ENCODE measurements around the gene VAV2. TPM values are rescaled to one million over a fixed set of nuclear protein-coding genes. Genes with fewer than 3 reads are reported as not detected.

VAV2 gene
- total and polyA plus RNA-seq, 2 donors = 5.4 to 9.8 TPM

- Histone ChIP-seq H3K4me3 (ENCODE audit: low read length in 2 of 2) (no peak overlapping the region), H3K4me1 (ENCODE audit: control insufficient read depth in 2 of 2, insufficient read depth in 2 of 2, low read length in 2 of 2) (peaks cover 0 to 7% of the 10 kb centered on the region in 2 donors), H3K27ac (ENCODE audit: low read depth in 1 of 2, low read length in 1 of 2) (no peak overlapping the region), H3K9me3 (ENCODE audit: control insufficient read depth in 2 of 2, insufficient read depth in 1 of 2, low read length in 1 of 2) (no peaks in the 10 kb centered on the region), H3K36me3 (ENCODE audit: control insufficient read depth in 2 of 2, insufficient read depth in 2 of 2, low read length in 1 of 2) (no peaks in the 10 kb centered on the region), H3K27me3 (ENCODE audit: control insufficient read depth in 2 of 2, insufficient read depth in 1 of 2, low read length in 1 of 2) (no peaks in the 10 kb centered on the region)
- WGBS = 95% methylated on average over 9 of the region's 9 CpGs
- DNase-seq (ENCODE audit: low read depth in 6 of 9, low spot score in 9 of 9) = no peak
Observed at GRCh38 chr9:133798160-133798559, 194.0 kb downstream of the VAV2 start.

- no peak for DNase-seq (ENCODE audit: low read depth in 6 of 9, low spot score in 9 of 9)
- H3K9me3 ChIP-seq (ENCODE audit: control insufficient read depth in 2 of 2, insufficient read depth in 1 of 2, low read length in 1 of 2) = no peaks in the 10 kb centered on the region
- H3K27ac ChIP-seq (ENCODE audit: low read depth in 1 of 2, low read length in 1 of 2) = no peak overlapping the region
- no peaks in the 10 kb centered on the region for H3K36me3 ChIP-seq (ENCODE audit: control insufficient read depth in 2 of 2, insufficient read depth in 2 of 2, low read length in 1 of 2)
- no peaks in the 10 kb centered on the region for H3K27me3 ChIP-seq (ENCODE audit: control insufficient read depth in 2 of 2, insufficient read depth in 1 of 2, low read length in 1 of 2)
- no peak overlapping the region for H3K4me3 ChIP-seq (ENCODE audit: low read length in 2 of 2)
- H3K4me1 ChIP-seq (ENCODE audit: control insufficient read depth in 2 of 2, insufficient read depth in 2 of 2, low read length in 2 of 2) = peaks cover 0 to 11% of the 10 kb centered on the region in 2 donors
- WGBS = 96% methylated on average over 22 of the region's 22 CpGs
Observed at GRCh38 chr9:133797406-133798105, 194.6 kb downstream of the VAV2 start.

GRCh38 chr9:133796562-133796961, 195.6 kb downstream of the VAV2 start:
- H3K36me3 ChIP-seq (ENCODE audit: control insufficient read depth in 2 of 2, insufficient read depth in 2 of 2, low read length in 1 of 2) = no peaks in the 10 kb centered on the region
- WGBS = 97% methylated on average over 11 of the region's 11 CpGs
- no peaks in the 10 kb centered on the region for H3K9me3 ChIP-seq (ENCODE audit: control insufficient read depth in 2 of 2, insufficient read depth in 1 of 2, low read length in 1 of 2)
- no peaks in the 10 kb centered on the region for H3K27me3 ChIP-seq (ENCODE audit: control insufficient read depth in 2 of 2, insufficient read depth in 1 of 2, low read length in 1 of 2)
- H3K4me1 ChIP-seq (ENCODE audit: control insufficient read depth in 2 of 2, insufficient read depth in 2 of 2, low read length in 2 of 2) = peaks cover 0 to 11% of the 10 kb centered on the region in 2 donors
- no peak overlapping the region for H3K27ac ChIP-seq (ENCODE audit: low read depth in 1 of 2, low read length in 1 of 2)
- H3K4me3 ChIP-seq (ENCODE audit: low read length in 2 of 2) = no peak overlapping the region
- DNase-seq (ENCODE audit: low read depth in 6 of 9, low spot score in 9 of 9) = no peak

GRCh38 chr9:133795049-133795448, 197.1 kb downstream of the VAV2 start:
- peaks cover 0 to 11% of the 10 kb centered on the region in 2 donors for H3K4me1 ChIP-seq (ENCODE audit: control insufficient read depth in 2 of 2, insufficient read depth in 2 of 2, low read length in 2 of 2)
- DNase-seq (ENCODE audit: low read depth in 6 of 9, low spot score in 9 of 9) = no peak
- no peaks in the 10 kb centered on the region for H3K9me3 ChIP-seq (ENCODE audit: control insufficient read depth in 2 of 2, insufficient read depth in 1 of 2, low read length in 1 of 2)
- H3K27ac ChIP-seq (ENCODE audit: low read depth in 1 of 2, low read length in 1 of 2) = no peak overlapping the region
- H3K27me3 ChIP-seq (ENCODE audit: control insufficient read depth in 2 of 2, insufficient read depth in 1 of 2, low read length in 1 of 2) = no peaks in the 10 kb centered on the region
- WGBS = 88% methylated on average over 8 of the region's 8 CpGs
- H3K4me3 ChIP-seq (ENCODE audit: low read length in 2 of 2) = no peak overlapping the region
- H3K36me3 ChIP-seq (ENCODE audit: control insufficient read depth in 2 of 2, insufficient read depth in 2 of 2, low read length in 1 of 2) = no peaks in the 10 kb centered on the region

GRCh38 chr9:133794016-133794760, 197.9 kb downstream of the VAV2 start:
- WGBS = 95% methylated on average over 27 of the region's 27 CpGs
- Histone ChIP-seq H3K4me3 (ENCODE audit: low read length in 2 of 2) (no peak overlapping the region), H3K4me1 (ENCODE audit: control insufficient read depth in 2 of 2, insufficient read depth in 2 of 2, low read length in 2 of 2) (peaks cover 0 to 11% of the 10 kb centered on the region in 2 donors), H3K36me3 (ENCODE audit: control insufficient read depth in 2 of 2, insufficient read depth in 2 of 2, low read length in 1 of 2) (no peaks in the 10 kb centered on the region), H3K27ac (ENCODE audit: low read depth in 1 of 2, low read length in 1 of 2) (no peak overlapping the region), H3K9me3 (ENCODE audit: control insufficient read depth in 2 of 2, insufficient read depth in 1 of 2, low read length in 1 of 2) (no peaks in the 10 kb centered on the region), H3K27me3 (ENCODE audit: control insufficient read depth in 2 of 2, insufficient read depth in 1 of 2, low read length in 1 of 2) (no peaks in the 10 kb centered on the region)
- no peak for DNase-seq (ENCODE audit: low read depth in 6 of 9, low spot score in 9 of 9)

- WGBS = 64% methylated on average over 13 of the region's 13 CpGs
- H3K9me3 ChIP-seq (ENCODE audit: control insufficient read depth in 2 of 2, insufficient read depth in 1 of 2, low read length in 1 of 2) = peaks cover 0 to 4% of the 10 kb centered on the region in 2 donors
- no peak overlapping the region for H3K27ac ChIP-seq (ENCODE audit: low read depth in 1 of 2, low read length in 1 of 2)
- H3K27me3 ChIP-seq (ENCODE audit: control insufficient read depth in 2 of 2, insufficient read depth in 1 of 2, low read length in 1 of 2) = no peaks in the 10 kb centered on the region
- H3K4me1 ChIP-seq (ENCODE audit: control insufficient read depth in 2 of 2, insufficient read depth in 2 of 2, low read length in 2 of 2) = peaks cover 0 to 11% of the 10 kb centered on the region in 2 donors
- H3K4me3 ChIP-seq (ENCODE audit: low read length in 2 of 2) = no peak overlapping the region
- DNase-seq (ENCODE audit: low read depth in 6 of 9, low spot score in 9 of 9) = no peak
- H3K36me3 ChIP-seq (ENCODE audit: control insufficient read depth in 2 of 2, insufficient read depth in 2 of 2, low read length in 1 of 2) = no peaks in the 10 kb centered on the region
Observed at GRCh38 chr9:133793471-133793870, 198.7 kb downstream of the VAV2 start.

GRCh38 chr9:133792721-133793470, 199.2 kb downstream of the VAV2 start:
- peak in 7 of 9 donors; percentile 4 to 32 (median 9) for DNase-seq (ENCODE audit: low read depth in 6 of 9, low spot score in 9 of 9)
- WGBS = 17% methylated on average over 22 of the region's 22 CpGs
- peaks cover 0 to 4% of the 10 kb centered on the region in 2 donors for H3K9me3 ChIP-seq (ENCODE audit: control insufficient read depth in 2 of 2, insufficient read depth in 1 of 2, low read length in 1 of 2)
- H3K4me1 ChIP-seq (ENCODE audit: control insufficient read depth in 2 of 2, insufficient read depth in 2 of 2, low read length in 2 of 2) = peaks cover 0 to 11% of the 10 kb centered on the region in 2 donors
- no peak overlapping the region for H3K4me3 ChIP-seq (ENCODE audit: low read length in 2 of 2)
- H3K27me3 ChIP-seq (ENCODE audit: control insufficient read depth in 2 of 2, insufficient read depth in 1 of 2, low read length in 1 of 2) = no peaks in the 10 kb centered on the region
- H3K36me3 ChIP-seq (ENCODE audit: control insufficient read depth in 2 of 2, insufficient read depth in 2 of 2, low read length in 1 of 2) = no peaks in the 10 kb centered on the region
- no peak overlapping the region for H3K27ac ChIP-seq (ENCODE audit: low read depth in 1 of 2, low read length in 1 of 2)

GRCh38 chr9:133791735-133792649, 200.1 kb downstream of the VAV2 start:
- WGBS = 91% methylated on average over 18 of the region's 18 CpGs
- Histone ChIP-seq H3K4me3 (ENCODE audit: low read length in 2 of 2) (no peak overlapping the region), H3K27ac (ENCODE audit: low read depth in 1 of 2, low read length in 1 of 2) (no peak overlapping the region), H3K9me3 (ENCODE audit: control insufficient read depth in 2 of 2, insufficient read depth in 1 of 2, low read length in 1 of 2) (peaks cover 0 to 4% of the 10 kb centered on the region in 2 donors), H3K36me3 (ENCODE audit: control insufficient read depth in 2 of 2, insufficient read depth in 2 of 2, low read length in 1 of 2) (no peaks in the 10 kb centered on the region), H3K4me1 (ENCODE audit: control insufficient read depth in 2 of 2, insufficient read depth in 2 of 2, low read length in 2 of 2) (peaks cover 0 to 11% of the 10 kb centered on the region in 2 donors), H3K27me3 (ENCODE audit: control insufficient read depth in 2 of 2, insufficient read depth in 1 of 2, low read length in 1 of 2) (no peaks in the 10 kb centered on the region)
- no peak for DNase-seq (ENCODE audit: low read depth in 6 of 9, low spot score in 9 of 9)
